ENCODE measurements around the gene FECH. TPM values are rescaled to one million over a fixed set of nuclear protein-coding genes. Genes with fewer than 3 reads are reported as not detected.
A peak's percentile ranks its signal among the peaks of the same experiment; 100 is the strongest.

FECH gene
- total and polyA plus RNA-seq, 9 of the 15 experiments (the other 6 are each of a cell fraction or from before 2014, with no cell fraction given) = 19.8 to 170 (median 56.8) TPM

DNA sequence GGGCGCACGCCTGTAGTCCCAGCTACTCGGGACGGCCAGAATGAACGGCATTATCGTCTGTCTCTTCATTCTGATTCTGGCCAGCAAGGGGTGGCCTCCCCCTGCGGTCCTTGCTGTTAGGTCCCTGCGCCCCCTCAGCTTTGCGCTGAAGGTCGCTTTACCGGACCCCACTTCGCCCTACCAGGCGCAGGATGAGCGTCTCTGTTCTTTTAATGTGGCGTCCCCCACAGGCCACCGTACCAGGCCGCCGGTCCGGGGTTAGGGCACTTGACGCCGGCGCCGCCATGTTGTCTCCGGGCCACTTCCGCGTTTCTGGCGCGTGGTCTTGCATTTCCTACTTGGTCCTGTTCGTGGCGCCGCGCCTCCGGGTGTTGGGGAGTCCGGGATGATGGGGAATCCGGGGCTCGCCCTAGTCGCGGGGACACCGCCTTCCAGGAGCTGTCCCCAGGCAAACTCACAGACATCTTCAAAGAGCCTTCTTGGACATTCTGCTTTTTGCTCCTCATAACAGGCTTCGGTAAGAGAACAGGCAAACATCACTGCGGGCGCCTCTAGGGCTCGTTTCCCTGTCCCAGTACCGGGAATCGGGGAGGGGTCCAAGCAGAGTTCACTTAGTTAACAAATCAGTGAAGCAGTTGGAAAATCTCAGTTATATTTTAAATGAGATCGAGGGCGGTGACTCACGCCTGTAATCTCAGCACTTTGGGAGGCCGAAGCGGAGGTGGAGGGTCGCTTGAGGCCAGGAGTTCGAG lies 43.7 kb upstream of the FECH start (continued):
- TF ChIP-seq CBX1 (IDR thresholded peaks at IDR 0.05; ENCODE audit: low read depth) (peak; percentile 45; the same call in 1 of the 2 replicates), NELFE (IDR thresholded peaks at IDR 0.05; ENCODE audit: insufficient read depth, insufficient read length) (no peak), ETV5 (CRISPR knock-in tag; IDR thresholded peaks at IDR 0.05; ENCODE audit: low read depth) (no peak), ZNF668 (CRISPR knock-in tag; IDR thresholded peaks at IDR 0.05) (no peak), ZBTB8A (IDR thresholded peaks at IDR 0.05; ENCODE audit: partially characterized antibody) (no peak), MYNN (IDR thresholded peaks at IDR 0.05) (0 out of 2 replicates have a peak, but pooled peaks have one; percentile 32), MYNN (CRISPR knock-in tag; IDR thresholded peaks at IDR 0.05) (no peak), ZNF3 (CRISPR knock-in tag; IDR thresholded peaks at IDR 0.05) (no peak), NFE2L1 (tag; IDR thresholded peaks at IDR 0.05; ENCODE audit: borderline replicate concordance, low read depth) (no peak), HNRNPUL1 (IDR thresholded peaks at IDR 0.05; ENCODE audit: low read length) (no peak), ZNF57 (CRISPR knock-in tag; IDR thresholded peaks at IDR 0.05) (no peak), PHF21A (IDR thresholded peaks at IDR 0.05; ENCODE audit: borderline replicate concordance, low read depth) (peak; percentile 66; the same call in 1 of the 2 replicates), GABPB2 (CRISPR knock-in tag; conservative IDR thresholded peaks at IDR 0.05) (no peak), CXXC5 (CRISPR knock-in tag; IDR thresholded peaks at IDR 0.05) (peak; percentile 98), ELF2 (CRISPR knock-in tag; IDR thresholded peaks at IDR 0.05) (peak; percentile 98), ARID1B (IDR thresholded peaks at IDR 0.05) (peak; percentile 21; the same call in 1 of the 2 replicates), KDM5B (IDR thresholded peaks at IDR 0.05; ENCODE audit: insufficient replicate concordance, low read depth, low read length) (peak; percentile 23), ZNF766 (CRISPR knock-in tag; conservative IDR thresholded peaks at IDR 0.05) (no peak), KDM1A (IDR thresholded peaks at IDR 0.05) (peak; percentile 96 to 97), ZNF224 (CRISPR knock-in tag; IDR thresholded peaks at IDR 0.05) (no peak), RHOXF2B (CRISPR knock-in tag; conservative IDR thresholded peaks at IDR 0.05) (no peak), CBX5 (IDR thresholded peaks at IDR 0.05; ENCODE audit: borderline replicate concordance, low read depth) (0 out of 2 replicates have a peak, but pooled peaks have one; percentile 6), ZNF75A (CRISPR knock-in tag; IDR thresholded peaks at IDR 0.05) (no peak), FOXK1 (CRISPR knock-in tag; IDR thresholded peaks at IDR 0.05; ENCODE audit: borderline replicate concordance) (no peak), SRSF3 (IDR thresholded peaks at IDR 0.05; ENCODE audit: insufficient read depth, low read length) (no peak)
- TF ChIP-seq, protein P1, sequence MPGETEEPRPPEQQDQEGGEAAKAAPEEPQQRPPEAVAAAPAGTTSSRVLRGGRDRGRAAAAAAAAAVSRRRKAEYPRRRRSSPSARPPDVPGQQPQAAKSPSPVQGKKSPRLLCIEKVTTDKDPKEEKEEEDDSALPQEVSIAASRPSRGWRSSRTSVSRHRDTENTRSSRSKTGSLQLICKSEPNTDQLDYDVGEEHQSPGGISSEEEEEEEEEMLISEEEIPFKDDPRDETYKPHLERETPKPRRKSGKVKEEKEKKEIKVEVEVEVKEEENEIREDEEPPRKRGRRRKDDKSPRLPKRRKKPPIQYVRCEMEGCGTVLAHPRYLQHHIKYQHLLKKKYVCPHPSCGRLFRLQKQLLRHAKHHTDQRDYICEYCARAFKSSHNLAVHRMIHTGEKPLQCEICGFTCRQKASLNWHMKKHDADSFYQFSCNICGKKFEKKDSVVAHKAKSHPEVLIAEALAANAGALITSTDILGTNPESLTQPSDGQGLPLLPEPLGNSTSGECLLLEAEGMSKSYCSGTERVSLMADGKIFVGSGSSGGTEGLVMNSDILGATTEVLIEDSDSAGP (CRISPR knock-in tag; IDR thresholded peaks at IDR 0.05) = peak; percentile 58; the same call in 1 of the 2 replicates
- TF ChIP-seq, protein P2, sequence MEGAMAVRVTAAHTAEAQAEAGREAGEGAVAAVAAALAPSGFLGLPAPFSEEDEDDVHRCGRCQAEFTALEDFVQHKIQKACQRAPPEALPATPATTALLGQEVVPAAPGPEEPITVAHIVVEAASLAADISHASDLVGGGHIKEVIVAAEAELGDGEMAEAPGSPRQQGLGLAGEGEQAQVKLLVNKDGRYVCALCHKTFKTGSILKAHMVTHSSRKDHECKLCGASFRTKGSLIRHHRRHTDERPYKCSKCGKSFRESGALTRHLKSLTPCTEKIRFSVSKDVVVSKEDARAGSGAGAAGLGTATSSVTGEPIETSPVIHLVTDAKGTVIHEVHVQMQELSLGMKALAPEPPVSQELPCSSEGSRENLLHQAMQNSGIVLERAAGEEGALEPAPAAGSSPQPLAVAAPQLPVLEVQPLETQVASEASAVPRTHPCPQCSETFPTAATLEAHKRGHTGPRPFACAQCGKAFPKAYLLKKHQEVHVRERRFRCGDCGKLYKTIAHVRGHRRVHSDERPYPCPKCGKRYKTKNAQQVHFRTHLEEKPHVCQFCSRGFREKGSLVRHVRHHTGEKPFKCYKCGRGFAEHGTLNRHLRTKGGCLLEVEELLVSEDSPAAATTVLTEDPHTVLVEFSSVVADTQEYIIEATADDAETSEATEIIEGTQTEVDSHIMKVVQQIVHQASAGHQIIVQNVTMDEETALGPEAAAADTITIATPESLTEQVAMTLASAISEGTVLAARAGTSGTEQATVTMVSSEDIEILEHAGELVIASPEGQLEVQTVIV (CRISPR knock-in tag; IDR thresholded peaks at IDR 0.05; ENCODE audit: borderline replicate concordance) = no peak
